ENCODE data around the gene IGF1. TPM values are rescaled to one million over a fixed set of nuclear protein-coding genes. Genes with fewer than 3 reads are reported as not detected.

IGF1 gene
- total and polyA plus RNA-seq, 10 of the 15 experiments (the other 5 are each of a cell fraction or from before 2014, with no cell fraction given) = 2.4 to 9.2 (median 3.5) TPM

GRCh38 chr12:102444707-102445106 lies 35.7 kb downstream of the IGF1 start (continued):
- TF ChIP-seq ATF2 (IDR thresholded peaks at IDR 0.05; ENCODE audit: low read length) = no peak
- no peak for TF ChIP-seq MYB (IDR thresholded peaks at IDR 0.05; ENCODE audit: borderline replicate concordance, low read depth, low read length)
- TF ChIP-seq, protein P1, sequence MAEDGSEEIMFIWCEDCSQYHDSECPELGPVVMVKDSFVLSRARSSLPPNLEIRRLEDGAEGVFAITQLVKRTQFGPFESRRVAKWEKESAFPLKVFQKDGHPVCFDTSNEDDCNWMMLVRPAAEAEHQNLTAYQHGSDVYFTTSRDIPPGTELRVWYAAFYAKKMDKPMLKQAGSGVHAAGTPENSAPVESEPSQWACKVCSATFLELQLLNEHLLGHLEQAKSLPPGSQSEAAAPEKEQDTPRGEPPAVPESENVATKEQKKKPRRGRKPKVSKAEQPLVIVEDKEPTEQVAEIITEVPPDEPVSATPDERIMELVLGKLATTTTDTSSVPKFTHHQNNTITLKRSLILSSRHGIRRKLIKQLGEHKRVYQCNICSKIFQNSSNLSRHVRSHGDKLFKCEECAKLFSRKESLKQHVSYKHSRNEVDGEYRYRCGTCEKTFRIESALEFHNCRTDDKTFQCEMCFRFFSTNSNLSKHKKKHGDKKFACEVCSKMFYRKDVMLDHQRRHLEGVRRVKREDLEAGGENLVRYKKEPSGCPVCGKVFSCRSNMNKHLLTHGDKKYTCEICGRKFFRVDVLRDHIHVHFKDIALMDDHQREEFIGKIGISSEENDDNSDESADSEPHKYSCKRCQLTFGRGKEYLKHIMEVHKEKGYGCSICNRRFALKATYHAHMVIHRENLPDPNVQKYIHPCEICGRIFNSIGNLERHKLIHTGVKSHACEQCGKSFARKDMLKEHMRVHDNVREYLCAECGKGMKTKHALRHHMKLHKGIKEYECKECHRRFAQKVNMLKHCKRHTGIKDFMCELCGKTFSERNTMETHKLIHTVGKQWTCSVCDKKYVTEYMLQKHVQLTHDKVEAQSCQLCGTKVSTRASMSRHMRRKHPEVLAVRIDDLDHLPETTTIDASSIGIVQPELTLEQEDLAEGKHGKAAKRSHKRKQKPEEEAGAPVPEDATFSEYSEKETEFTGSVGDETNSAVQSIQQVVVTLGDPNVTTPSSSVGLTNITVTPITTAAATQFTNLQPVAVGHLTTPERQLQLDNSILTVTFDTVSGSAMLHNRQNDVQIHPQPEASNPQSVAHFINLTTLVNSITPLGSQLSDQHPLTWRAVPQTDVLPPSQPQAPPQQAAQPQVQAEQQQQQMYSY (CRISPR knock-in tag; IDR thresholded peaks at IDR 0.05) = no peak
- no peak for TF ChIP-seq ZNF217 (IDR thresholded peaks at IDR 0.05)
- no peak for TF ChIP-seq SUPT20H (IDR thresholded peaks at IDR 0.05; ENCODE audit: borderline replicate concordance, control insufficient read depth, low read depth, low read length)
- no peak for TF ChIP-seq CBFB (IDR thresholded peaks at IDR 0.05; ENCODE audit: low read depth)
- TF ChIP-seq MYC (IDR thresholded peaks at IDR 0.05; ENCODE audit: insufficient read depth, insufficient read length, insufficient replicate concordance, low read length, severe bottlenecking) = no peak
- TF ChIP-seq ZNF207 (IDR thresholded peaks at IDR 0.05; ENCODE audit: borderline replicate concordance) = no peak
